Measurements from ENCODE around the gene FOXRED1.

DNA sequence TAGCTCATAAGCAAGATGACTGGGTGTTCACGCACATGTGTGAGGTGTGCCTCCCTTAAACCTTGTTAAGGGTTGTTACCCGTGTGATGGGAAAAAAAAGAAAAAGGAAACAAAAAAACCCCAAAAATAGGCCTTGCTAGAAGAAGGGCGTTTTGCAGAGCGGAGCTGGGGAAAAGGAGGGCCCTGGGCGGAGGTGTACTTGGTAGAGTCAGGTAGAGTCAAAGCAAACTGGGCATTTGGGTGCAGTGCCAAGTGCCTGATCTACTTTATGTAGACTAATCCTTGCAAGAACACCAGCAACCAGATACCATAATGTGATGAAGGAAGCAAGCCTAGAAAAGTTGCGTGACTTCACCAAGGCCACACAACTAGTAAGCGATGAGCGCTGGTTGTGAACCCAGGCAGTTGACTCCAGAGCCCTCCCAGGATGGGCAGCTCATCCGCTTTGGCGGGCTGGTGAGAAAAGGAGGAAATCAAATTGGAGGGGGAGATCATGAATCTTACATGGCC, 12.8 kb downstream of the FOXRED1 start:
- TF ChIP-seq TAF1 (IDR thresholded peaks at IDR 0.05; ENCODE audit: borderline replicate concordance, low read depth, low read length) (no peak), POLR2A (IDR thresholded peaks at IDR 0.05; ENCODE audit: low read depth, low read length) (no peak), POLR2AphosphoS5 (IDR thresholded peaks at IDR 0.05; ENCODE audit: low read depth, low read length) (no peak)
